SKM-1 treated with dmso at 0.1 percent for 144 hours (cell line): ENCODE results near the gene LGALS13.
"Not testable (repeated sequence)": the region's sequence is repeated elsewhere in the genome, so short reads cannot be mapped to it uniquely, and the experiment has no call there.

Experiments
- DNase-seq: peaks from one replicate; lab custom pipeline; 2025; ENCODE audit not compliant: unreplicated experiment; lab: John Stamatoyannopoulos, UW

The LGALS13 gene

GRCh38 chr19:39617745-39618144, 15.4 kb downstream of the LGALS13 start:
- no peak for DNase-seq

- DNase-seq = no peak
Measured at GRCh38 chr19:39623946-39624345, 21.6 kb downstream of the LGALS13 start.

- not testable (repeated sequence) for DNase-seq
Measured at GRCh38 chr19:39627631-39628030, 25.3 kb downstream of the LGALS13 start.

GRCh38 chr19:39631178-39631577, 28.9 kb downstream of the LGALS13 start:
- DNase-seq = no peak

GRCh38 chr19:39631626-39632025, 29.3 kb downstream of the LGALS13 start:
- no peak for DNase-seq

GRCh38 chr19:39637891-39638290, 35.6 kb downstream of the LGALS13 start:
- DNase-seq = no peak

GRCh38 chr19:39641773-39642172, 39.4 kb downstream of the LGALS13 start:
- DNase-seq = no peak

GRCh38 chr19:39643591-39643990, 41.3 kb downstream of the LGALS13 start:
- DNase-seq = no peak

GRCh38 chr19:39645800-39646411, 43.6 kb downstream of the LGALS13 start:
- no peak for DNase-seq

GRCh38 chr19:39647918-39648317, 45.6 kb downstream of the LGALS13 start:
- DNase-seq = no peak

GRCh38 chr19:39655613-39656012, 53.3 kb downstream of the LGALS13 start, which contains the start of gene LGALS16:
Gene LGALS16 (plus strand): TSS chr19:39655913. CDS start chr19:39655962, 49 bp downstream.
- DNase-seq = no peak
